SU-DHL-6 (cell line): ENCODE measurements around the gene TMPRSS2.

ENCODE experiments used
- H2AFZ ChIP-seq: fragments of 200-600 bp; sonication (generic); 2 replicates; pipeline ENCODE4 v1.6.1; 2014; ENCODE audit warnings: low read depth, mild to moderate bottlenecking, moderate library complexity, mixed read lengths, antibody characterized with exemption, low read length; ENCODE audit not compliant: severe bottlenecking
- H3F3A ChIP-seq: fragments of 200-600 bp; shearing (Covaris generic); 2 replicates; pipeline ENCODE4 v1.6.0; 2016; ENCODE audit warnings: antibody characterized with exemption, mild to moderate bottlenecking; ENCODE audit not compliant: insufficient read depth
- H3K27ac ChIP-seq: fragments of 200-600 bp; sonication (generic); 2 replicates; pipeline ENCODE4 v1.5.1; 2016; ENCODE audit warnings: low read depth, mild to moderate bottlenecking, low read length, moderate library complexity, mixed read lengths
- H3K27me3 ChIP-seq: fragments of 200-600 bp; sonication (generic), shearing (Covaris generic); 2 replicates; pipeline ENCODE4 v1.6.0; 2014; ENCODE audit warnings: mild to moderate bottlenecking, low read length
- H3K36me3 ChIP-seq: fragments of 200-600 bp; sonication (generic); 2 replicates; pipeline ENCODE4 v1.6.1; 2014; ENCODE audit warnings: mild to moderate bottlenecking, low read length, mixed read lengths
- H3K4me2 ChIP-seq: fragments of 300-600, 200-600 bp; shearing (Covaris generic), sonication (generic); 2 replicates; pipeline ENCODE4 v1.6.0; 2014; ENCODE audit warnings: low read length, low read depth, mild to moderate bottlenecking; ENCODE audit not compliant: poor library complexity, severe bottlenecking
- H3K4me3 ChIP-seq: fragments of 200-600 bp; sonication (generic); 2 replicates; pipeline ENCODE4 v1.5.1; 2014; ENCODE audit warnings: antibody characterized with exemption, low read length, mild to moderate bottlenecking, mixed read lengths; ENCODE audit not compliant: insufficient read depth, poor library complexity, severe bottlenecking
- H3K79me2 ChIP-seq: fragments of 200-600 bp; sonication (generic); 2 replicates; pipeline ENCODE4 v1.6.1; 2014; ENCODE audit warnings: mild to moderate bottlenecking, low read length, moderate library complexity; ENCODE audit not compliant: insufficient read depth
- H3K9ac ChIP-seq: fragments of 200-600 bp; sonication (generic); 2 replicates; pipeline ENCODE4 v1.7.0; 2014; ENCODE audit warnings: mild to moderate bottlenecking, low read length
- H3K9me2 ChIP-seq: fragments of 200-600 bp; sonication (generic); replicated peaks from 2 replicates; pipeline ENCODE4 v1.6.1; 2014; ENCODE audit warnings: low read length; ENCODE audit not compliant: insufficient read depth
- H3K9me3 ChIP-seq: fragments of 200-600 bp; sonication (generic); 2 replicates; pipeline ENCODE4 v1.6.1; 2014; ENCODE audit warnings: low read length, mixed read lengths; ENCODE audit not compliant: insufficient read depth
- H4K20me1 ChIP-seq: fragments of 200-600 bp; sonication (generic); 2 replicates; pipeline ENCODE4 v1.6.1; 2014; ENCODE audit warnings: low read depth, mild to moderate bottlenecking, antibody characterized with exemption, low read length, moderate library complexity, mixed read lengths
- EZH2phosphoT487 ChIP-seq: fragments of 200-600 bp; sonication (generic), shearing (Covaris generic); conservative IDR thresholded peaks from 2 replicates; pipeline ENCODE4 v1.6.1; 2018; ENCODE audit warnings: mild to moderate bottlenecking, antibody characterized with exemption, low read length, moderate library complexity, mixed read lengths
- TF ChIP-seq, protein P1 (sequence below): fragments of 200-600 bp; sonication (generic); IDR thresholded peaks from one replicate; pipeline ENCODE4 v1.5.1; 2017; ENCODE audit warnings: antibody characterized with exemption, mild to moderate bottlenecking, low read length, moderate library complexity; ENCODE audit not compliant: insufficient read depth, poor library complexity, severe bottlenecking

TMPRSS2 gene

DNA sequence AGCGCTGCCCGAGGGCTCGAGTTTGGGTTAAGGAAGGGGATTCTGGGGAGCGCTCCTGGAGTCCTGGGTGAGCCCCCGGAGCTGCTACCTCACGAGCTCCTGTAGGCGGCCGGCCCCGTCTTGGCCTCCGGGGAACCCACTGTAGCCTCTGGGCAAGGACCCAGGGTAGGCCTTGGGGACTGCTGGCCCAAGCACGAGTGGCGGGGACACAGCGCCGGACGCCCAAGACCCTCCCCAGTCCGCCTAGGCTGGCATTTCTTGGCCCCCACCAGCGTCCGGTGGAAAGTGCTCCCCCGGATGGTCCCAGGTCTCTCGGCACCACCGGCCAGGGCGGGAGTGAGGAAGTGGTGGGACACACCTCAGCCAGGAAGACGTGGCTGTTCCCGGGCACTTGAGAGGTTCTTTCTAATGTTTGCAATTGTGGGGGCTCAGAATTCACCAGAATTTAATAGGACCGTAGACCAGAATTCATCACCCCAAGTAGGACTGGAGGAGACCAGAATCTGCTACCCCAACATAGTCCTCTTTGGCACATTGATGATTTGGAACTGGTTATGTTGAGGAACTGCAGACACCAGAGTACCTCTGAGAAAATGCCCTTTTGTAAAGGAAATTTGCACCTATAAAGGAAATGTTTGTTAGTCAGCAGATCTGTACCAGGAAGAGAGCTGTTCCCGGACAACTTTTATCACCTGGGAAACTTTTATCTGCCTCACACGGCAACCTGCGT, 622 bp upstream of the TMPRSS2 start:
- Histone ChIP-seq H3K9me2 (no peaks in the 10 kb centered on the region), H3K4me2 (no peak overlapping the region), H3K4me3 (no peak overlapping the region), H3K36me3 (no peaks in the 10 kb centered on the region), H3K27ac (no peak overlapping the region), H3K9me3 (no peaks in the 10 kb centered on the region), H3K79me2 (no peaks in the 10 kb centered on the region), H3K9ac (no peak overlapping the region), H4K20me1 (no peaks in the 10 kb centered on the region), H3K27me3 (no peaks in the 10 kb centered on the region), H2AFZ (no peak overlapping the region), H3F3A (no peaks in the 10 kb centered on the region)
- TF ChIP-seq, protein P1, sequence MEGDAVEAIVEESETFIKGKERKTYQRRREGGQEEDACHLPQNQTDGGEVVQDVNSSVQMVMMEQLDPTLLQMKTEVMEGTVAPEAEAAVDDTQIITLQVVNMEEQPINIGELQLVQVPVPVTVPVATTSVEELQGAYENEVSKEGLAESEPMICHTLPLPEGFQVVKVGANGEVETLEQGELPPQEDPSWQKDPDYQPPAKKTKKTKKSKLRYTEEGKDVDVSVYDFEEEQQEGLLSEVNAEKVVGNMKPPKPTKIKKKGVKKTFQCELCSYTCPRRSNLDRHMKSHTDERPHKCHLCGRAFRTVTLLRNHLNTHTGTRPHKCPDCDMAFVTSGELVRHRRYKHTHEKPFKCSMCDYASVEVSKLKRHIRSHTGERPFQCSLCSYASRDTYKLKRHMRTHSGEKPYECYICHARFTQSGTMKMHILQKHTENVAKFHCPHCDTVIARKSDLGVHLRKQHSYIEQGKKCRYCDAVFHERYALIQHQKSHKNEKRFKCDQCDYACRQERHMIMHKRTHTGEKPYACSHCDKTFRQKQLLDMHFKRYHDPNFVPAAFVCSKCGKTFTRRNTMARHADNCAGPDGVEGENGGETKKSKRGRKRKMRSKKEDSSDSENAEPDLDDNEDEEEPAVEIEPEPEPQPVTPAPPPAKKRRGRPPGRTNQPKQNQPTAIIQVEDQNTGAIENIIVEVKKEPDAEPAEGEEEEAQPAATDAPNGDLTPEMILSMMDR = no peak
- no peak for TF ChIP-seq EZH2phosphoT487

DNA sequence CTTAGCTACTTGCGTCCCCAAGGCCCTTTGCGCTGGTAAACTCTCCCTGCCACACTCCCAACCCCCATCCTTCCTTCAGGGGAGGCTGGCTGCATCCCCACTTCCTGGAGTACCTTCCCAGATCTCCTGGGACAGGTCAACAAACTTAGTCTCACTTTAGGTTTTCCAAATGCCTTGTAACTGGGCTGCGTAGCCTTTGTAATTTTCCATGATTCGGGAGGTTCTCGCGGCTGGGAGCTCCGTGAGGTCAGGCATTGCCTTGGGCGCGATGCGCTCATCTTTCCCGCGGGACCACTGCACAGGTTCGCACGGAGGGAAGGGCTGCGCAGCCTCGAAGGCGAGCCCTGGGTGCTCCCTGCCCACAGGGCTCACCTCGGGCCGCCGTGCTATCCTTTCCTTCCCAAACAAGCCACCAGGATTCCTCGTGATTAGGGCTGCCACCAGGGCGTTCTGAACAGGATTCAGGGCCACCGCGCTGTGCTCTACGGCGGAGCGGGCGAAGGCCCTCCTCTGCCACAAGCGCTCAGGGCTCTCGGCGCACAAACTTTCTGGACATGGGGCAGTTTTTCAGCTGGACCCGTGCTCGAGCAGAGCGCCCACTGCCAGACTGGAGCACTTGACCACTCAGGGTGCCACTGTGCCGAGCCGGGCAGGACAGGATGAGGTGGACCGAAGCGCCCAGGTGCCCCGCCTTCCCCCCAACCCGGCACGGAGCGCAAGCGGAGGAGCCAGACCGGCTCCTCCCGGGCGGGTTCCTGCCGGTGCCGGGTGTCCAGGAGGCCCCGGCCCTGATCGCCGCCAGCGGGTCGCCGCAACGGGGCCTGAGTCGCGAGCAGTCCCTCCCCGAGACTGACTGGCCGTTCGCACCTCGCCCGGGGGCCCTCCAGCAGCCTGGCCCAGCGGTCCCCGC, 1.1 kb downstream of the TMPRSS2 start:
- H3K9me2 ChIP-seq = no peaks in the 10 kb centered on the region
- H3K27me3 ChIP-seq = no peaks in the 10 kb centered on the region
- H3F3A ChIP-seq = no peaks in the 10 kb centered on the region
- no peaks in the 10 kb centered on the region for H3K36me3 ChIP-seq
- TF ChIP-seq, protein P1 = no peak
- TF ChIP-seq EZH2phosphoT487 = no peak
- H3K79me2 ChIP-seq = no peaks in the 10 kb centered on the region
- H3K27ac ChIP-seq = no peak overlapping the region
- no peak overlapping the region for H3K4me3 ChIP-seq
- no peak overlapping the region for H2AFZ ChIP-seq
- H3K9me3 ChIP-seq = no peaks in the 10 kb centered on the region
- no peak overlapping the region for H3K9ac ChIP-seq
- no peak overlapping the region for H3K4me2 ChIP-seq
- H4K20me1 ChIP-seq = no peaks in the 10 kb centered on the region

- Histone ChIP-seq H3K9ac (no peak overlapping the region), H3K9me2 (no peaks in the 10 kb centered on the region), H3K36me3 (no peaks in the 10 kb centered on the region), H3F3A (no peaks in the 10 kb centered on the region), H3K9me3 (no peaks in the 10 kb centered on the region), H2AFZ (no peak overlapping the region), H3K27me3 (no peaks in the 10 kb centered on the region), H3K4me3 (no peak overlapping the region), H3K27ac (no peak overlapping the region), H3K79me2 (no peaks in the 10 kb centered on the region), H4K20me1 (no peaks in the 10 kb centered on the region), H3K4me2 (no peak overlapping the region)
- no peak for TF ChIP-seq EZH2phosphoT487
Measured at GRCh38 chr21:41506005-41506594, 1.9 kb downstream of the TMPRSS2 start.
